HFF-Myc (cell line): ENCODE results near the gene MAST4.

Experiments used
- DNase-seq: peaks from one replicate; pipeline ENCODE4 v3.0.0-alpha.2; 2011; ENCODE audit warnings: low read depth; ENCODE audit errors: extremely low read depth
- H3K4me3 ChIP-seq: replicated peaks from 2 replicates; pipeline ENCODE4 v1.5.1; 2011; ENCODE audit warnings: low read depth, mild to moderate bottlenecking, control low read depth, low read length
- TF ChIP-seq, protein P1 (sequence below): IDR thresholded peaks from 2 replicates; pipeline ENCODE4 v1.5.1; 2012; ENCODE audit warnings: mild to moderate bottlenecking, low read depth, low read length, control low read depth; ENCODE audit errors: missing control alignments

The MAST4 gene

GRCh38 chr5:66880401-66880800 lies 284.2 kb downstream of the MAST4 start:
- H3K4me3 ChIP-seq = no peak overlapping the region
- no peak for DNase-seq
- TF ChIP-seq, protein P1, sequence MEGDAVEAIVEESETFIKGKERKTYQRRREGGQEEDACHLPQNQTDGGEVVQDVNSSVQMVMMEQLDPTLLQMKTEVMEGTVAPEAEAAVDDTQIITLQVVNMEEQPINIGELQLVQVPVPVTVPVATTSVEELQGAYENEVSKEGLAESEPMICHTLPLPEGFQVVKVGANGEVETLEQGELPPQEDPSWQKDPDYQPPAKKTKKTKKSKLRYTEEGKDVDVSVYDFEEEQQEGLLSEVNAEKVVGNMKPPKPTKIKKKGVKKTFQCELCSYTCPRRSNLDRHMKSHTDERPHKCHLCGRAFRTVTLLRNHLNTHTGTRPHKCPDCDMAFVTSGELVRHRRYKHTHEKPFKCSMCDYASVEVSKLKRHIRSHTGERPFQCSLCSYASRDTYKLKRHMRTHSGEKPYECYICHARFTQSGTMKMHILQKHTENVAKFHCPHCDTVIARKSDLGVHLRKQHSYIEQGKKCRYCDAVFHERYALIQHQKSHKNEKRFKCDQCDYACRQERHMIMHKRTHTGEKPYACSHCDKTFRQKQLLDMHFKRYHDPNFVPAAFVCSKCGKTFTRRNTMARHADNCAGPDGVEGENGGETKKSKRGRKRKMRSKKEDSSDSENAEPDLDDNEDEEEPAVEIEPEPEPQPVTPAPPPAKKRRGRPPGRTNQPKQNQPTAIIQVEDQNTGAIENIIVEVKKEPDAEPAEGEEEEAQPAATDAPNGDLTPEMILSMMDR = no peak

DNA sequence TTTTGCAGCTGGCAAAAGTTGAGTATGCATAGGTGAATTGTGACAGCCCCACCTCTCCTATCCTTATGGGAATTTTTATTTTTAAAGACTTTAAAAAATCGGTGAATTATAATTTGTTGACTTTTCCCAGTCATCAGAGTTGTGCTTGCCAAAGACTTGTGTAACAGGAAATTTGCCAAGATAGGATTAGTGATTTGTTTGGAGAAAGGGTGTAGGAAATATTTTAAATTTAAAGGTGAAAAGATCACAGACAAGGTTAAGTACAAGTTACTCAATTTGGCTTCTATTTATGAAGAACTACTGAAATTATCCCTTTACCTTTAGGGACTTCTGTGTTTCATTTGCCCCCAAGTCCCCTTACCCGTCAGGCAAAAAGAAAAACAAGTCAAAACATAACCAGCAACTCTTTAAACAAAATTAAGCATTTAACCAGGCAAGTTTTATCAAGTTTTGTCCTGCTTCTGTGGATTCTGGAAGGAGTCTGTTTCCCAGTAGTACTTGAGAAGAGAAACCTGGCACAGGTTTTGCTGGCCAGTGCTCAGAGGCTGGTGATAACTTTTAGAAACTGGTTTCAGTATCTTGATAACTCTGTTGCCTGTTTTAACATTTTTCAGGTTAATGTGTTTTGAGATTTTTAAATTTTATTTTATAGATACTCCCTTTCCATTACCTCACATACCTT lies 285.4 kb downstream of the MAST4 start:
- DNase-seq = no peak
- H3K4me3 ChIP-seq = no peak overlapping the region

GRCh38 chr5:66882606-66883227 lies 286.5 kb downstream of the MAST4 start:
- no peak overlapping the region for H3K4me3 ChIP-seq
- TF ChIP-seq, protein P1 = no peak
- DNase-seq = no peak

More for the DNA sequence above, 285.4 kb downstream of the MAST4 start:
- TF ChIP-seq, protein P1 = no peak

DNA sequence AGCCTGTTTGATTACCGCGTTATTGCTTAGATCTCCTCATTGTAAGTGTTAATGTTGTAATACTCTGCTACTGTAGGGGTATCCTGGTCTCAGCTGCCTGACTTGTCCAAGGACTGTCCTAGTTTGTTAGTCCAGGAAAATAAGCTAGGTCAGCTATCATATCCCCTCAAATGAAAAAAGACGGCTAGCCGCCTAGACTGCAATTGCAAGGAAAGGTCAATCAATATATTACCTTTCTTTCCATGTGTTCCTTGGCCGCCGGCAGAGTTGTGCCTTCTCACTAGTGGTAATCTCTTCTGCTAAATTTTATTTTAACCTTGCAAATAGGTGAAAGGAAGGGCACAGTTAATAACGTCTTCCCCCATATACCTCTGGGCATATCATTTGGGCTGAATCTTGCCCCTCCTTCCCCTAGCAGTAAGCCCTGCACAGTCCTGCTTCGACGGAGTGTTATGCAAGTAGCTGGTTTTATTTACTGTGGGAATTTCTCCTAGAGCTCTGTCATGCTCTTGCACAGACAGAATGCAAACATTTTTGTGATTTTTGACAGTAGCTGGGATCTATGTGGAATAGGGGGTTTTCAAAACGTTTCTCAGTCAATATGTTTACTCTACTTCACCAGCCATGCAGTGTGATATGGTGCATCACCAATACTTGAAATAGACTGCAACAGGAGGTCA lies 288.5 kb downstream of the MAST4 start:
- TF ChIP-seq, protein P1 = no peak
- DNase-seq = no peak

DNA sequence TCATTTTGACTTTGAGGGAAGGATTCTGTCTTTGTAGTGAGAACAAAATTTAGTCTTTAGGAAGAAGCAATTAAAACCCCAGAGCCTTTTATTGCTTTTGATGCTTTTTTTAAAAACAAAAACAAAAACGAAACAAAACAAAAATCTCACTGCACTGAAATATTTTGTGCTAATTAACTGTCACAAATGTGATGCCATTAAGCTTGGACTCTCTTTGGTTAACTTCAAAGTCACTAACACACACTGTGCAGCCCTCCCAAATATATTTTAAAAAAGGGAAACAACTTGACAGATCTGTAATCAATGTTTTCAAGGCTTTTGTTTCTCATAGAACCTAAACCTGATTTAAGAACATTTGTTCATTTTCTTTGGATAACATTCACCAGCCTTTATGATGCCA lies 290.7 kb downstream of the MAST4 start:
- TF ChIP-seq, protein P1 = no peak
- DNase-seq = no peak
- H3K4me3 ChIP-seq = no peak overlapping the region

More for the DNA sequence above, 288.5 kb downstream of the MAST4 start:
- H3K4me3 ChIP-seq = no peak overlapping the region

GRCh38 chr5:66888613-66889012 lies 292.4 kb downstream of the MAST4 start:
- H3K4me3 ChIP-seq = no peak overlapping the region
- DNase-seq = no peak
- TF ChIP-seq, protein P1 = no peak
